Colonic mucosa (tissue), 4 donors: ENCODE measurements around the gene SYTL1. TPM values are rescaled to one million over a fixed set of nuclear protein-coding genes. Genes with fewer than 3 reads are reported as not detected.
A peak's percentile ranks its signal among the peaks of the same experiment; 100 is the strongest.

Experiments
- DNase-seq: peaks from one replicate; pipeline ENCODE4 v3.0.0-alpha.2; 2020
- H3K27ac ChIP-seq: fragments of 200-600 bp; one replicate; pipeline ENCODE4 v1.8.0; 2021
- H3K27me3 ChIP-seq: fragments of 200-600 bp; one replicate; pipeline ENCODE4 v1.8.0; 2021
- H3K36me3 ChIP-seq: fragments of 200-600 bp; one replicate; pipeline ENCODE4 v1.8.0; 2021
- H3K4me1 ChIP-seq: fragments of 200-600 bp; one replicate; pipeline ENCODE4 v1.8.0; 2021; ENCODE audit warnings: mild to moderate bottlenecking
- H3K4me3 ChIP-seq: fragments of 200-600 bp; one replicate; pipeline ENCODE4 v1.8.0; 2021
- H3K9ac ChIP-seq, 2 donors: one replicate each; pipeline ENCODE4 v1.7.0; 2013; ENCODE audit warnings: control low read depth in 2 of 2, low read depth in 2 of 2, low read length in 2 of 2
- H3K9me3 ChIP-seq: fragments of 200-600 bp; one replicate; pipeline ENCODE4 v1.8.0; 2021
- CTCF ChIP-seq: fragments of 200-600 bp; IDR thresholded peaks from one replicate; pipeline ENCODE4 v1.8.0; 2022; ENCODE audit warnings: antibody characterized with exemption, mild to moderate bottlenecking
- intact Hi-C: fragments of 100-400 bp; cut with DNase I; formaldehyde crosslinking; loops from one replicate; pipeline ENCODE4 v1.14.1; 2022
- total RNA-seq, 2 donors: library from RNA; stranded (reverse); fragmentation: NEBNext Ultra II Directional in 1 of 2; extraction: Animal tissue kit (Norgen Biotek cat#: 25700) in 1 of 2; gene quantifications; one replicate each; pipeline ENCODE4 v1.2.1, GENCODE V29; 2021
- donor health status: healthy.
- donor health status: DM: no; HTN: no; CAD: no.
- donor health status: DM: no; HTN: no; CAD: no.

The SYTL1 gene
- total RNA-seq, 2 donors from 2014 or later = 15.6 to 17.4 TPM

GRCh38 chr1:27388337-27389005 lies 46.6 kb downstream of the SYTL1 start:
- Histone ChIP-seq H3K4me3 (no peak overlapping the region), H3K27me3 (no peaks in the 10 kb centered on the region), H3K36me3 (no peaks in the 10 kb centered on the region), H3K9ac (no peak overlapping the region), H3K9me3 (no peaks in the 10 kb centered on the region), H3K27ac (no peak overlapping the region), H3K4me1 (peaks cover 5% of the 10 kb centered on the region)
- peak; percentile 86 for DNase-seq
- TF ChIP-seq CTCF = peak; percentile 90
- intact Hi-C loops = no loop called here

GRCh38 chr1:27391511-27392095 lies 49.8 kb downstream of the SYTL1 start:
- no peak for TF ChIP-seq CTCF
- Histone ChIP-seq H3K9me3 (no peaks in the 10 kb centered on the region), H3K4me1 (peaks cover 5% of the 10 kb centered on the region), H3K4me3 (peak overlapping the region; percentile 58), H3K36me3 (no peaks in the 10 kb centered on the region), H3K9ac (peak overlapping the region; percentile 58 to 66), H3K27me3 (no peaks in the 10 kb centered on the region), H3K27ac (no peak overlapping the region)
- intact Hi-C loops = loop anchor here (10.0 kb wide), 1 partner anchor 347 kb away; no protein-coding TSS in a partner anchor
- peak; percentile 68 for DNase-seq

DNA sequence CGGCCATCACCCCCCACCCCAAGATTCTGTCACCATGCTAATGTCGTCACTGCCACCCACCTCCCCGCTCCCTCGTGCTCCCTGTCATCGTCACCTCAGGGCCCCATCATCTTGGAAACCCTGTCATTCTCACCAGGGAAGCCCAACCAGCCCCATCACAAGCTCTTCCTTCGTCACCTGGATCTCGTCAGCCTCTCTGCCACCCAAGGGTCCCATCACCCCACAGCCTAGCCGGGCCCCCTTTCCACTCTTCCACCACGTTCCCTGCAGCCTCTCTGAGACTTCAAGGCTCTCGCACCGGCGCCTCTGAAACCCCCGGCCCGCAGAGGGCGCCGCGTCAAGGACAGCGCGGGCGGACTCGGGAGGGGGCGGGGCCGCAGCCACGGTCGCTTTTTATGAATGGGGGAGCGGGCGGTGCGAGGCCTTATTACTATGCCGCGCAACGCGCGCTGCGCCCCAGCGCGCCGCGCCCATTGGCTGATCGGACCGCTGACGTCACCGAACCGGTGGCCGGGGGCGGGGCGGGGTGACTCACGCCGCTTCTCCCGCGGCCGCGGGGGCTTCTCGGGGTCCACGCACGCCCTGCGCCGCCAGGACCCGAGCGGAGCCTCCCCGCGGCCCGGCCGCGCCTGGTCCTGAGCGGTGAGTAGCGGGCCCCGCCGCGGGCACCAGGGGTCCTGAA lies 50.4 kb downstream of the SYTL1 start, which contains the start of gene GPR3:
GPR3 (plus strand) TSS at position 527 of the 682 bp plus-strand sequence. CDS start 1,177 bp downstream, outside the sequence.
- intact Hi-C loops = loop anchor here (10.0 kb wide), 1 partner anchor 347 kb away; no protein-coding TSS in a partner anchor
- Histone ChIP-seq H3K27ac (no peak within 1 kb of the TSS), H3K4me3 (peak within 1 kb of the TSS; percentile 58)

GRCh38 chr1:27392778-27393635 lies 51.2 kb downstream of the SYTL1 start:
- no peak overlapping the region for H3K27ac ChIP-seq
- no peaks in the 10 kb centered on the region for H3K9me3 ChIP-seq
- H3K4me1 ChIP-seq = peaks cover 5% of the 10 kb centered on the region
- H3K36me3 ChIP-seq = no peaks in the 10 kb centered on the region
- no peak for TF ChIP-seq CTCF
- no peaks in the 10 kb centered on the region for H3K27me3 ChIP-seq
- no peak for DNase-seq
- intact Hi-C loops = loop anchor here (10.0 kb wide), 1 partner anchor 348 kb away; no protein-coding TSS in a partner anchor
- H3K9ac ChIP-seq = peak overlapping the region in 1 of 2 donors; percentile 43
- peak overlapping the region; percentile 58 for H3K4me3 ChIP-seq

More for the DNA sequence above, 50.4 kb downstream of the SYTL1 start, which contains the start of gene GPR3:
- no peaks in the 10 kb centered on the region for H3K9me3 ChIP-seq
- peak; percentile 27 for TF ChIP-seq CTCF
- H3K4me1 ChIP-seq = peaks cover 5% of the 10 kb centered on the region
- H3K27me3 ChIP-seq = no peaks in the 10 kb centered on the region
- H3K9ac ChIP-seq = peak within 1 kb of the TSS; percentile 58 to 66
- H3K36me3 ChIP-seq = no peaks in the 10 kb centered on the region
- DNase-seq = peak; percentile 93
